T-helper 2 cell treated with Interferon-gamma antibody and Interleukin-4, amounts not matched to agents 5 μg/mL and 100 μg/mL, for 36 hours (primary cell): ENCODE measurements around the gene JAK1.

Source experiments
- DNase-seq: peaks from one replicate; pipeline ENCODE4 v3.0.0; 2021; ENCODE audit warnings: low spot score
- H3K27ac Mint-ChIP-seq: one replicate; pipeline ENCODE4 v1.8.0; 2021; ENCODE audit warnings: mild to moderate bottlenecking, mixed read lengths
- H3K27me3 Mint-ChIP-seq: one replicate; pipeline ENCODE4 v1.8.0; 2021; ENCODE audit warnings: low read depth, mixed read lengths
- H3K36me3 Mint-ChIP-seq: one replicate; pipeline ENCODE4 v1.8.0; 2021; ENCODE audit warnings: low read depth, mixed read lengths
- H3K4me1 Mint-ChIP-seq: one replicate; pipeline ENCODE4 v1.8.0; 2021; ENCODE audit warnings: low read depth, mixed read lengths
- H3K4me3 Mint-ChIP-seq: one replicate; pipeline ENCODE4 v1.8.0; 2022; ENCODE audit warnings: mild to moderate bottlenecking, moderate library complexity, mixed read lengths
- H3K9me3 Mint-ChIP-seq: one replicate; pipeline ENCODE4 v1.8.0; 2021; ENCODE audit warnings: mixed read lengths

The JAK1 gene

DNA sequence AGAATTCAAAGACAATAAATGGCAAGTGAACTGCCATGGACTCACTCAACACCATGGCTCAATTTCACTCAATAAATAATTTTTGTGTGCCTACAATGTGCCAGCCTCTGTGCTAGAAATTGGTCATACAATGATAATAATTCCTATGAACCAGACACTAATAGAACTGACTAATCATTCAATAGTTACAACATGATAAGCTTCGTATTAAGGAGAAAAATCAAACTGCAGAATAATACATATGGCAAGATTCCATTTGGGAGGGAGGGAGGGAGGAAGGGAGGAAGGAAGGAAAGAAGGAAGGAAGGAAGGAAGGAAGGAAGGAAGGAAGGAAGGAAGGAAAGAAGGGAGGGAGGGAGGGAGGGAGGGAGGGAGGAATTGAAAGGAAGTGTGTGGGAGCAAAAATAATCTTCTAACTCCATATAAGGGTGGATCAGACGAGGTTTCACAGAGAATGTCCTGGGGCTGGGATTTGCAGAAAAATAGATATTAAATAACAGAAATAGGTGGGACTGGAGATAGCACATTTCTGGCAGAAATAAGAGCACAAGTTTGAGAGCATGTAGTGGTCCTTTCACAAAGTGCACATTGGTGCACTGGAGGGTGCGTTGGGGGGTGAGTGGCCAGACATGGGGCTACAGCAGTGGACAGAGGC, 52.9 kb downstream of the JAK1 start:
- Mint-ChIP-seq H3K36me3 (no peaks in the 10 kb centered on the region), H3K4me3 (no peak overlapping the region), H3K27me3 (no peaks in the 10 kb centered on the region), H3K4me1 (peaks cover 27% of the 10 kb centered on the region), H3K9me3 (no peaks in the 10 kb centered on the region), H3K27ac (no peak overlapping the region)
- no peak for DNase-seq

DNA sequence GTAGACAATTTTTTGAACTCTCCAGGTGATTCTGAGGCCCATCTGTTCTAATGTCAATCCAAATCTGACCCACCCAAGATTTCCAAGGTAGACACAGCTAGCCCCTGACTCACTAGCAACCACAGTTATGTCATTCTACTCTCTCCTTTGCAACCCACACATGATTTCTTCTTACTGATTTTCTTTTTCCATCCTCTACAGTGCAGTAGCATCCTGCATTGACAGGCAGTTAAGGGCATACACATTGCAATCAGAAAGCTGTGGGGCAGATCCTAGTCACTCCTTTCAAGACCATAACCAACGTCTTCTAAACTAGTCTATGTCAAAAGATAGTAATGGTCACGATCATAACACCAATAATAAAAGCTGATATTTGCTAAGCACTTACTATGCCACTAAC, 54.2 kb downstream of the JAK1 start:
- Mint-ChIP-seq H3K9me3 (no peaks in the 10 kb centered on the region), H3K27ac (no peak overlapping the region), H3K4me1 (peaks cover 21% of the 10 kb centered on the region), H3K4me3 (no peak overlapping the region), H3K36me3 (no peaks in the 10 kb centered on the region), H3K27me3 (no peaks in the 10 kb centered on the region)
- no peak for DNase-seq

DNA sequence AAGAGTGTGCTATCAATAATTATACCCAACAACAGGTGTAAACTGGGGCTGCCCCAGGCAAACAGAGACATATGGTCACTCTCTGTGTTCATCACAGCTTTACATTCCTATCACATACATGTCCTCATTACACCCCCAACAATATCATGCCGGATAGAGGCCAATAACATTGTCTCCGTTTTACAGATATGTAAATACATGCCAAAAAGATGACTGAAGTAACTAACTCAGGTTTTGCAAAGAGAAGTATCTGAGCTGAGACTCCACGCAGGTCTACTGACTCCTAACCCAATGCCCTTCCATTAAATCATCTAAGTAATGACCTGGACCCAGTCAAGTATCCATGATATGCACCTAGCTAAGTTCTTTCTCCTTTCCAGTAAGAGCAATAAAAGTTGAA, 55.0 kb downstream of the JAK1 start:
- H3K27ac Mint-ChIP-seq, result no peak overlapping the region
- H3K36me3 Mint-ChIP-seq, result peaks cover 1% of the 10 kb centered on the region
- DNase-seq, result no peak
- no peaks in the 10 kb centered on the region for H3K9me3 Mint-ChIP-seq
- H3K4me3 Mint-ChIP-seq, result no peak overlapping the region
- peaks cover 18% of the 10 kb centered on the region for H3K4me1 Mint-ChIP-seq
- no peaks in the 10 kb centered on the region for H3K27me3 Mint-ChIP-seq

DNA sequence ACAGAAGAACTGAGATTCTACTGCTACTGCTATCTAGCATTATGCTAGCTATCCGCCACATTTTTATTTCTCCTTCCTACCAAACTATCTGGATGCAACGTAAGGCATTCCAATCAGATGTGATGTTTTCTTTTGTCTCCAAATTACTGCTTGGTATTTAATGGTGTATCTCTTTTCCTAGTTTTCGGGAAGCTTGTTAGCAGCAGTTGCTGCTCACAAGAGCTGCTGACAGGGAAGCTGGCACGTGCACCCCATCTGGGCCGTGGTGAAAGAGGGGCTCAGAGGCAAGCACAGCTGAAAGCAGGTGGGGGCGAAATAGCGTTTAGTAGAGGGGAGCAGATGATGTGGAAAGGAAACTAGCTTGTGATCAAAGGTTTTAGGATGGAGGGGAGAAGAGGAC, 57.3 kb downstream of the JAK1 start:
- H3K9me3 Mint-ChIP-seq, result no peaks in the 10 kb centered on the region
- DNase-seq, result no peak
- H3K4me3 Mint-ChIP-seq, result no peak overlapping the region
- no peaks in the 10 kb centered on the region for H3K27me3 Mint-ChIP-seq
- peaks cover 16% of the 10 kb centered on the region for H3K4me1 Mint-ChIP-seq
- no peak overlapping the region for H3K27ac Mint-ChIP-seq
- peaks cover 3% of the 10 kb centered on the region for H3K36me3 Mint-ChIP-seq

DNA sequence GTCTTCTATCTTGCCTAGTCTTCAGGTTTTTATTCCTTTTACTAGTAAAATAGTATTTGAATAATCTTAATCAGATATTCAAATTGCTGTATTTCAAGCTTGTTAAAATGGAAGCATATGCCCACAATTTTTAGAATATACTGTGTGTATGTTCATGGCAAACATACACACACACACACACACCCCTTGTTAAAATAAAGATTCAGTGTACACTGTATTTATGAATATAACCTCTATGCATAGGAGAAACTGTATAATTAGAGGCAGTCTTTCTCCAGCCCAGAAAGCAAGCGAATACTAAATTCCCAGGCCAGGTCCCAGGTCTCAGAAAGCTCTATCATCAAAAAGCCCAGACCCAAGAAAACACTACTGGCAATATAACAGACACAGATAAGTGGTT, 57.8 kb downstream of the JAK1 start:
- H3K27me3 Mint-ChIP-seq, result no peaks in the 10 kb centered on the region

DNA sequence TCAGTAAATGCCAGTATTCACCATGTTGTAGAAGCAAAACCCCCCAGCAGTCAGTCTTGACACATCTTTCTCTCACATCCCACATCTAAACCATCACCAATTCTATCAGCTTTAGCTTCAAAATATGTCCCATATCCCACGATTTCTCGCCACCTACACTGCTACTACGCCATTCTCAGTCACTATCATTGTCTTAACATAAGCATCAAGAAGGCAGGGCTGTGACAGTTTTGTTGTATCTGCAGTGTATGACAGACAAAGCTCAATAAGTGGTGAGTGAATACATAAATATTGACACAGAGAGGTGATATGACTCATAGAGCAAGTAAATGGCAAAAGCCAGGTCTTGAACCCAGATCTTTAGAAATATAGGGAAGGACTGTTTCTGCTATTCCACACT, 59.9 kb downstream of the JAK1 start:
- peaks cover 9% of the 10 kb centered on the region for H3K4me1 Mint-ChIP-seq
- H3K9me3 Mint-ChIP-seq, result no peaks in the 10 kb centered on the region
- no peak overlapping the region for H3K27ac Mint-ChIP-seq
- peak; percentile 55 for DNase-seq
- no peak overlapping the region for H3K4me3 Mint-ChIP-seq
- peaks cover 3% of the 10 kb centered on the region for H3K36me3 Mint-ChIP-seq
- H3K27me3 Mint-ChIP-seq, result no peaks in the 10 kb centered on the region

More for the DNA sequence above, 57.8 kb downstream of the JAK1 start:
- H3K4me3 Mint-ChIP-seq, result no peak overlapping the region
- H3K9me3 Mint-ChIP-seq, result no peaks in the 10 kb centered on the region
- DNase-seq, result no peak
- H3K27ac Mint-ChIP-seq, result no peak overlapping the region
- H3K4me1 Mint-ChIP-seq, result peaks cover 12% of the 10 kb centered on the region
- H3K36me3 Mint-ChIP-seq, result peaks cover 3% of the 10 kb centered on the region

DNA sequence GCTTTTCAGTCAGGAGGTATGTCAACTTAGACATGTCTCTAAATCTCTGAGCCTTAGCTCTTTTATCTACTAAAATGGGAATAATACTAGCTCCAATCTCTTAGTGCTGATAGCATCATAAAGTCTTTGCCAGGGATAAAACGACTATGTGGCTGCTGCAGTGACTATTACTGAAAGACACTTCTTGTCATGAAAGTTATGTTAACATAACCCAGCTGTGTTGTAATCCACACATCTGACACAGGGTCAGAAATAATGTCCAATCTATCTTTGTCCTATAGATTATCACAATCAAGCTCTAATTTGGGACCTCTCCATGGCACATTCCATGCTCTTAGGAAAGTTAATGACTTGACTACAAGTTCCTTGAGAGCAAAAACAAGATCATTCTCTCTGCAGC, 62.8 kb downstream of the JAK1 start:
- DNase-seq, result no peak
- H3K4me3 Mint-ChIP-seq, result no peak overlapping the region
- H3K9me3 Mint-ChIP-seq, result no peaks in the 10 kb centered on the region
- H3K4me1 Mint-ChIP-seq, result peaks cover 11% of the 10 kb centered on the region
- no peaks in the 10 kb centered on the region for H3K27me3 Mint-ChIP-seq
- H3K36me3 Mint-ChIP-seq, result peaks cover 3% of the 10 kb centered on the region
- no peak overlapping the region for H3K27ac Mint-ChIP-seq

DNA sequence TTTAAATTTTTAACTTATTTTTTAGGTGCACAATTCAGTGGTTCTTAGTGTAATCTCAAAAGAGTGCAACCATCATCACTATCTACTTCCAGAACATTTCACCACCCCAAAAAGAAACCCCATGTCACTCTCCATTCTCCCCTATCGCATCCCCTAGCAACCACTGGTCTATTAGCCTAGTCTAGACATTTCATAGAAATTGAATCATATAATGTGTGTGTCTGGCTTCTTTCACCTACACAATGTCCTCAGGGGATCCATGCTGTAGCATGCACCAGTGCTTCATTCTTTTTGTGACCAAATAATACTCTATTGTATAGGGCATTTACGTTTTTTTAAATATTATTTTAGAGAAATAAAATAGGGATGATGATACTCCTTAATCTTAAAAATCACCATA, 64.7 kb downstream of the JAK1 start:
- no peaks in the 10 kb centered on the region for H3K27me3 Mint-ChIP-seq
- peaks cover 13% of the 10 kb centered on the region for H3K4me1 Mint-ChIP-seq
- no peak for DNase-seq
- H3K36me3 Mint-ChIP-seq, result peaks cover 3% of the 10 kb centered on the region
- no peak overlapping the region for H3K4me3 Mint-ChIP-seq
- H3K27ac Mint-ChIP-seq, result no peak overlapping the region
- no peaks in the 10 kb centered on the region for H3K9me3 Mint-ChIP-seq

DNA sequence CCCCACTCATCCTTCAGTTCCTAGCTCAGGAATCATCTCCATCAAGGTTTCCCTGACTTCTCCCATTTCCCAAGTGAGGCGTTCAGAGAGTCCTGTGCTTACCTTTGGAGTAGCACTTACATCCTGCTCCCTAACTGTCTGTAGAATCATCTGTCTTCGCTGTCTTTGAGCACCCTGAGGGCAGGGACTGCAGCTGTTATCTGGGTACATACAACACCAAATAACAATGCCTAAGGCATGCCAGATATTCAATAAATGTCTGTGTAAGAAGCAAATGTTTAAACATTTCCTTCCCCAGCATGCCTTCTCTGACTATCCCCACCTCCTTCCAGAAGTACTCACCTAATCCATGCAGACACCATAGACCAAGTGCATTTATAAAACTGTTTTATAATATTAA, 65.4 kb downstream of the JAK1 start:
- no peak for DNase-seq
- Mint-ChIP-seq H3K27ac (no peak overlapping the region), H3K4me1 (peaks cover 13% of the 10 kb centered on the region), H3K36me3 (no peaks in the 10 kb centered on the region), H3K9me3 (no peaks in the 10 kb centered on the region), H3K27me3 (no peaks in the 10 kb centered on the region), H3K4me3 (no peak overlapping the region)

DNA sequence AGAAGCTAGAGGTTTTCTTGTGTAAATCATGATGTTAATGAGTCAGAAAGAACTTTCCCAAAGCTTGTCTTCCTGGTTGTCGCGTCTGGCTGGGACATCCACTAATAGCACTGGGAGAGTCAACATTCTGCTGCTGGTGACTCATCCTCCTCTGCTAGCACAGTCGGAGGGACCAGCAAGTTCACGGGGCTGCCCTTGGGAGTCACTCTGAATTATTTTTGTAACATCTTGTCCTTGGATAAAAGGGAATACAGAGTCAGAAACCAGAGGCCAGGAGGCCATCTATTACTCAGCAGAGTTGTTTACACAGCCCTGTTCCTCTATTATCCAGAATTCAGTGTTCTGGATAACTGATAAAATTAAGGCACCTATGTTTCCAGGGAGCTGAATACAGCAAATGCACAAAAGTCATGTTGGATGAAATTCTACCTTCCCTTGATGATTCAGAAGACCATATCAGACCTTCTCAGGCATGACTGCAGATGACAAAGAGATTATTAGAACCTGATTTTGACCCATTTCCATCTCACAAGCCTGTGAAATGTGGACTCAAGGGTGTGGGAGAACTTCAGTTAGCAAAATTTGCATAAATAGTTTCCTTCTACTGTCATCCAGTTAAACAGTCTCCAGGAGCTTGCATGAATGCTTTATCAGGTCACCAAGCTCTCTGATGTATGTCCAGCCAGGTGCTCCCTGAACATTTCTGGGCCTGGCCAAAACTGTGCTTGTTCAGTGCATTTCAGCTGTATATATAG, 68.1 kb downstream of the JAK1 start:
- Mint-ChIP-seq H3K9me3 (no peaks in the 10 kb centered on the region), H3K36me3 (no peaks in the 10 kb centered on the region), H3K27me3 (no peaks in the 10 kb centered on the region), H3K27ac (no peak overlapping the region), H3K4me1 (peaks cover 26% of the 10 kb centered on the region), H3K4me3 (no peak overlapping the region)
- DNase-seq, result no peak

DNA sequence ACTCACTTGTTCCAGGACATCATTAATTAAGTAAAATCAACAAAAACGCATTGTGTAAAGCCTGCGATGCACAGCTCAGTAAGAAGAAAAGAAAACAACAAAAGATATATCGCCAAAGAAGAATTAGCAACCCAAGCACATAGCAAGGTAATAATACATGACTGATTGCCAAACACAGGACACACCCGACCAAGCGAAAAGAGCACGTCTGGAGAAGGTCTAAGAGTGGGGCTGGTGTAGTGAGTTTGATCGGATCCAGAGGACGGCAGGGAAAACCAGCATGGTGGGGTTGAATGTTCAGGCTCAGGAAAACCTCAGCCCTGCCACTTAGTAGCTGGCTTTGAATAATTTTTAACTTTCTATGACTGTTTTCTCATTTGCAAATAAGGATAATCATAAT, 69.8 kb downstream of the JAK1 start:
- H3K27ac Mint-ChIP-seq, result no peak overlapping the region
- peaks cover 32% of the 10 kb centered on the region for H3K4me1 Mint-ChIP-seq
- DNase-seq, result no peak
- no peaks in the 10 kb centered on the region for H3K27me3 Mint-ChIP-seq
- no peak overlapping the region for H3K4me3 Mint-ChIP-seq
- no peaks in the 10 kb centered on the region for H3K9me3 Mint-ChIP-seq
- H3K36me3 Mint-ChIP-seq, result no peaks in the 10 kb centered on the region

DNA sequence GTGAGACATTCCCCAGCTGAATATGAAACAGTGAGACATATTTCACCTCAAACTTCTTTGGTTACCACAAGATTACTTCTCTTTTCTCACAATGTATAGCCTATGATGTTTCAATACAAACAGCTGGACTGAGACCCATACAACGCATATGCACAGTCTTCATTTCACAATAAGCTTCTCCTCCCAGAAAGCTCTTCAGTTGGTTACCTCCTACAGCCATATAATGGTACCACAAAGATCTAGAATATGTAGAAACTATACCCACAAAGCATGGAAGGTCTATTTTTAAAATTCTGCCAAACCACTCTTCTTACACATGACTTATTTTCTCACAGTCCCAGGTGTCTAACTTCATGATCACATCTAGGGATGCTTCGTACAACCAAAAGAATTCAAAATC, 70.8 kb downstream of the JAK1 start:
- no peak overlapping the region for H3K27ac Mint-ChIP-seq

DNA sequence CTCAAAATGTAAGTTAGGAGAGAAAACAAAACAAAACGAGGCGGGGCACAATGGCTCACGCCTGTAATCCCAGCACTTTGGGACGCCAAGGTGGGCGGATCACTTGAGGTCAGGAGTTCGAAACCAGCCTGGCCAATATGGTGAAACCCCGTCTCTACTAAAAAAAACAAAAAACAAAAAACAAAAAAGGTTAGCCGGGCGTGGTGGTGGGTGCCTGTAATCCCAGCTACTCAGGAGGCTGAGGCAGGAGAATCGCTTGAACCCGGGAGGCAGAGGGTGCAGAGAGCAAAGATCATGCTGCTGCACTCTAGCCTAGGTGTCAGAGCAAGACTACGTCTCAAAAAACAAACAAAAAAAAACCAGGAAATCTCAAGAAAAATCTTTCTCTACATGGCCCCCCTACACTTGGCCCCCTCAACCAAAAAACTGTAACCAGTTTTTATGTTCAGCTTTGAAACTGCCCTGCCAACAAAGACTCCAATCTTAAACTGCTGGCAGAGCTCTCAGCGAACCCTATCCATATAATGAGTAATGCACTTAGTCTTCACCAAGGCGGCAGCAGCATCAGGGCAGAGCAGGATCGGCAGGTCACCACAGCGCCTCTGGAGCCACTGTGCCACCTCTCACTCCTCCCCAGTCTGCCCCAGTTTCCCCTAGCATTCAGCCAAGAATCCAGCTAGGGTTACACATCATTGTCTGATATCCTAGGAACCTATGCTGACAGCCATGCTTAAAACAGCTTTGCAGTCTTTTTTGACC, 71.7 kb downstream of the JAK1 start:
- no peaks in the 10 kb centered on the region for H3K27me3 Mint-ChIP-seq
- H3K4me3 Mint-ChIP-seq, result no peak overlapping the region
- peaks cover 44% of the 10 kb centered on the region for H3K4me1 Mint-ChIP-seq
- no peak overlapping the region for H3K27ac Mint-ChIP-seq
- no peaks in the 10 kb centered on the region for H3K9me3 Mint-ChIP-seq
- DNase-seq, result no peak
- no peaks in the 10 kb centered on the region for H3K36me3 Mint-ChIP-seq

More for the DNA sequence above, 70.8 kb downstream of the JAK1 start:
- H3K9me3 Mint-ChIP-seq, result no peaks in the 10 kb centered on the region
- no peak for DNase-seq
- H3K4me3 Mint-ChIP-seq, result no peak overlapping the region
- H3K36me3 Mint-ChIP-seq, result no peaks in the 10 kb centered on the region
- H3K27me3 Mint-ChIP-seq, result no peaks in the 10 kb centered on the region
- H3K4me1 Mint-ChIP-seq, result peaks cover 41% of the 10 kb centered on the region

DNA sequence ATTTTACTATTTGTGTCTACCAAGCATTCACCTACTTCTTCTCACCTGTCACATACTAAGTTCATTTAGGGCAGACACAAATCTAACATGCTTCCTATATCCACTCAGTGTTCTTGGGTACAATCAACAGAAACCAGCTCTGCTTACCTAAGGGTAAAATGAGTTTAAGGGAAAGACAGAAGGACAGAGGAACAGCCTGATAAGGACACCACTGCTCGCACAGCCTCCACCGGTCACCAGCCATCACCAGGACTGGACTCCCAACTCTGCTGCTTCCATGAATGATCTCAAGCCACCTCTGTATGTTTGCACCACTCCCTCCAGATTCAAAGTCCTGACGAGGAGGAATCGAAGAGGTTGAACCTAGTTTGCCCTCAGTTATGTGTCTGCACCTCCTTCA, 72.4 kb downstream of the JAK1 start:
- no peak overlapping the region for H3K4me3 Mint-ChIP-seq
- H3K27me3 Mint-ChIP-seq, result no peaks in the 10 kb centered on the region
- peaks cover 47% of the 10 kb centered on the region for H3K4me1 Mint-ChIP-seq
- no peaks in the 10 kb centered on the region for H3K9me3 Mint-ChIP-seq
- no peak overlapping the region for H3K27ac Mint-ChIP-seq
- no peak for DNase-seq
- no peaks in the 10 kb centered on the region for H3K36me3 Mint-ChIP-seq
